IMR-90 (cell line): ENCODE measurements around the gene KRTAP5-9. TPM values are rescaled to one million over a fixed set of nuclear protein-coding genes. Genes with fewer than 3 reads are reported as not detected.

Experiments used
- ATAC-seq: fragments of 200-7000 bp; cut with Tn5 transposase; 2 replicates; pipeline ENCODE4 v1.9.1; 2020; ENCODE audit warnings: low read depth, mild to moderate bottlenecking, moderate library complexity
- BruUV-seq: library from RNA; stranded (reverse); fragments of 400-500 nt; replicated peaks from 2 replicates; lab custom pipeline; 2021; lab: Mats Ljungman, UMichigan
- CTCF ChIA-PET: fragments of 300-600 bp; formaldehyde crosslinking; extraction: SDS; loops from one replicate; lab custom pipeline; 2021; ENCODE audit warnings: antibody characterized with exemption; lab: Yijun Ruan, JAX
- POLR2A ChIA-PET: fragments of 300-600 bp; sonication (Branson Sonifier 250); formaldehyde crosslinking; loops from one replicate; lab custom pipeline; 2022; ENCODE audit warnings: antibody characterized with exemption; ENCODE audit not compliant: unreplicated experiment; lab: Charles Lee
- DNase-seq: peaks from one replicate; pipeline ENCODE4 v3.0.0; 2013
- H2AFZ ChIP-seq: replicated peaks from 2 replicates; pipeline ENCODE3; 2013; ENCODE audit warnings: low read length, mild to moderate bottlenecking; ENCODE audit not compliant: poor library complexity
- H2AK5ac ChIP-seq: 2 replicates; pipeline ENCODE4 v1.6.1; 2013; ENCODE audit warnings: low read depth, low read length, inconsistent platforms
- H2AK9ac ChIP-seq: replicated peaks from 2 replicates; pipeline ENCODE3; 2013; ENCODE audit warnings: mild to moderate bottlenecking, low read depth, low read length, moderate library complexity; ENCODE audit not compliant: poor library complexity
- H2BK120ac ChIP-seq: 2 replicates; pipeline ENCODE4 v1.6.1; 2013; ENCODE audit warnings: low read depth, low read length, inconsistent platforms
- H2BK15ac ChIP-seq: 3 replicates; pipeline ENCODE4 v1.6.1; 2013; ENCODE audit warnings: low read depth, low read length, inconsistent platforms
- H2BK20ac ChIP-seq: 2 replicates; pipeline ENCODE4 v1.6.1; 2013; ENCODE audit warnings: low read depth, mild to moderate bottlenecking, inconsistent platforms, low read length, moderate library complexity
- H2BK5ac ChIP-seq: 2 replicates; pipeline ENCODE4 v1.6.1; 2013; ENCODE audit warnings: mild to moderate bottlenecking, low read depth, low read length, inconsistent platforms; ENCODE audit not compliant: poor library complexity, severe bottlenecking
- H3K14ac ChIP-seq: replicated peaks from 2 replicates; pipeline ENCODE4 v1.6.1; 2013; ENCODE audit warnings: low read depth, low read length, inconsistent platforms
- H3K18ac ChIP-seq: 2 replicates; pipeline ENCODE4 v1.6.1; 2013; ENCODE audit warnings: low read depth, low read length, control low read depth
- H3K23ac ChIP-seq: 2 replicates; pipeline ENCODE4 v1.6.1; 2013; ENCODE audit warnings: low read depth, low read length, inconsistent platforms
- H3K27ac ChIP-seq: 2 replicates; pipeline ENCODE4 v1.5.1; 2013; ENCODE audit warnings: mild to moderate bottlenecking, control low read depth, low read length; ENCODE audit not compliant: insufficient read depth
- H3K27me3 ChIP-seq: 2 replicates; pipeline ENCODE4 v1.6.1; 2013; ENCODE audit warnings: low read length; ENCODE audit not compliant: control insufficient read depth, insufficient read depth
- H3K36me3 ChIP-seq: 2 replicates; pipeline ENCODE4 v1.6.1; 2013; ENCODE audit warnings: low read length, mixed read lengths; ENCODE audit not compliant: control insufficient read depth, insufficient read depth
- H3K4ac ChIP-seq: 2 replicates; pipeline ENCODE4 v1.6.1; 2013; ENCODE audit warnings: low read depth, low read length, inconsistent platforms
- H3K4me1 ChIP-seq: 2 replicates; pipeline ENCODE4 v1.6.1; 2013; ENCODE audit warnings: low read length, mixed read lengths; ENCODE audit not compliant: control insufficient read depth, insufficient read depth
- H3K4me2 ChIP-seq: 2 replicates; pipeline ENCODE4 v1.6.1; 2013; ENCODE audit warnings: low read depth, mild to moderate bottlenecking, control low read depth, low read length, moderate library complexity
- H3K4me3 ChIP-seq: 2 replicates; pipeline ENCODE4 v1.5.1; 2013; ENCODE audit warnings: low read depth, mild to moderate bottlenecking, control low read depth, low read length, moderate library complexity; ENCODE audit not compliant: insufficient read depth
- H3K56ac ChIP-seq: 2 replicates; pipeline ENCODE4 v1.6.1; 2013; ENCODE audit warnings: low read length, inconsistent platforms; ENCODE audit not compliant: insufficient read depth; ENCODE audit errors: extremely low read depth
- H3K79me1 ChIP-seq, 2 experiments: 2 replicates each; pipeline ENCODE4 v1.6.1; 2013; ENCODE audit warnings: low read length in 2 of 2, inconsistent platforms in 1 of 2, low read depth in 1 of 2
- H3K9ac ChIP-seq: 2 replicates; pipeline ENCODE4 v1.6.1; 2013; ENCODE audit warnings: low read depth, low read length, control low read depth
- H3K9me1 ChIP-seq: 2 replicates; pipeline ENCODE4 v1.6.1; 2013; ENCODE audit warnings: low read length, inconsistent platforms; ENCODE audit not compliant: insufficient read depth
- H3K9me3 ChIP-seq: 2 replicates; pipeline ENCODE4 v1.6.1; 2013; ENCODE audit warnings: low read length; ENCODE audit not compliant: control insufficient read depth, insufficient read depth
- H4K20me1 ChIP-seq: 2 replicates; pipeline ENCODE4 v1.6.1; 2013; ENCODE audit warnings: low read length, inconsistent platforms; ENCODE audit not compliant: insufficient read depth
- H4K5ac ChIP-seq: 2 replicates; pipeline ENCODE4 v1.6.1; 2013; ENCODE audit warnings: mild to moderate bottlenecking, low read depth, low read length, control low read depth
- H4K8ac ChIP-seq, 2 experiments: 2 replicates each; pipeline ENCODE4 v1.6.1; 2013; ENCODE audit warnings: low read depth in 2 of 2, low read length in 2 of 2, control low read depth in 1 of 2, inconsistent platforms in 1 of 2
- H4K91ac ChIP-seq: 2 replicates; pipeline ENCODE4 v1.6.1; 2013; ENCODE audit warnings: low read depth, low read length, inconsistent platforms; ENCODE audit not compliant: insufficient read depth
- BHLHE40 ChIP-seq: fragments of 150-350 bp; IDR thresholded peaks from 2 replicates; pipeline ENCODE4 v1.6.1; 2016; ENCODE audit warnings: mild to moderate bottlenecking, low read depth, low read length
- CHD1 ChIP-seq: IDR thresholded peaks from 2 replicates; pipeline ENCODE4 v1.6.1; 2012; ENCODE audit warnings: low read depth, low read length, improper control_type of control experiment
- ELK1 ChIP-seq: fragments of 150-350 bp; IDR thresholded peaks from 2 replicates; pipeline ENCODE4 v1.6.1; 2016; ENCODE audit warnings: low read depth, mild to moderate bottlenecking, low read length, moderate library complexity, borderline replicate concordance
- FOS ChIP-seq: fragments of 150-350 bp; IDR thresholded peaks from 2 replicates; pipeline ENCODE4 v1.6.1; 2016; ENCODE audit warnings: low read depth, low read length
- MAZ ChIP-seq: IDR thresholded peaks from 2 replicates; pipeline ENCODE4 v1.6.1; 2012; ENCODE audit warnings: low read depth, mild to moderate bottlenecking, low read length, improper control_type of control experiment, moderate library complexity, borderline replicate concordance
- NFE2L2 ChIP-seq: fragments of 150-350 bp; IDR thresholded peaks from 2 replicates; pipeline ENCODE4 v1.6.1; 2016; ENCODE audit warnings: low read depth, mild to moderate bottlenecking, low read length
- RAD21 ChIP-seq: IDR thresholded peaks from 2 replicates; pipeline ENCODE4 v1.6.1; 2012; ENCODE audit warnings: low read length, improper control_type of control experiment
- RCOR1 ChIP-seq: IDR thresholded peaks from 2 replicates; pipeline ENCODE4 v1.6.1; 2012; ENCODE audit warnings: mild to moderate bottlenecking, low read length, improper control_type of control experiment; ENCODE audit not compliant: insufficient replicate concordance
- SMC3 ChIP-seq: fragments of 150-350 bp; IDR thresholded peaks from 2 replicates; pipeline ENCODE4 v1.6.1; 2016; ENCODE audit warnings: low read depth, mild to moderate bottlenecking, antibody characterized with exemption, low read length, moderate library complexity
- WGBS, 2 experiments: methylation state at CpG; one replicate each; pipeline versions ENCODE4 v1.1.5 to v1.1.7; 2013; ENCODE audit warnings: missing lambda C conversion rate in 2 of 2; ENCODE audit not compliant: insufficient read length in 1 of 2; ENCODE audit errors: extremely low coverage in 2 of 2; 5-methylcytosine and 5-hydroxymethylcytosine counted together
- dilution Hi-C: fragments of 300-500 bp; cut with HindIII; formaldehyde crosslinking; loops from one replicate; pipeline ENCODE4 v1.14.3; 2018; ENCODE audit warnings: low sequenced_read_pairs; ENCODE audit not compliant: unreplicated experiment
- in situ Hi-C: fragments of 300-500 bp; cut with MboI; formaldehyde crosslinking; loops from 3 replicates; pipeline ENCODE4 v1.14.3; 2019; ENCODE audit warnings: low sequenced_read_pairs, inconsistent platforms, mixed read lengths
- intact Hi-C: fragments of 100-400 bp; cut with micrococcal nuclease; formaldehyde crosslinking; loops from 2 replicates; pipeline ENCODE4 v1.10.0; 2022
- polyA plus RNA-seq, 3 experiments: library from polyadenylated mRNA; depleted of rRNA; stranded (reverse); fragments of >200 nt; gene quantifications; 2 replicates each; pipeline ENCODE4 v1.2.3, GENCODE V29; 2012; ENCODE audit warnings: low replicate concordance in 1 of 3
- total RNA-seq: library from RNA; depleted of rRNA; stranded (reverse); fragments of >200 nt; gene quantifications from 2 replicates; pipeline ENCODE4 v1.2.3, GENCODE V29; 2012

KRTAP5-9 gene
- total and polyA plus RNA-seq, 2 of the 4 experiments (the other 2 are of a cell fraction): 0.09 TPM; not detected in 1

GRCh38 chr11:71551711-71552110 lies 3.5 kb downstream of the KRTAP5-9 start:
- H3K23ac ChIP-seq: no peak overlapping the region
- H2BK20ac ChIP-seq: no peak overlapping the region
- intact Hi-C loops: no loop called here
- H4K8ac ChIP-seq: no peak overlapping the region
- no peaks in the 10 kb centered on the region for H3K9me1 ChIP-seq
- no peaks in the 10 kb centered on the region for H3K9me3 ChIP-seq
- no peak overlapping the region for H3K56ac ChIP-seq
- H4K20me1 ChIP-seq: no peaks in the 10 kb centered on the region
- in situ Hi-C loops: no loop called here
- H2BK120ac ChIP-seq: no peak overlapping the region
- ChIA-PET POLR2A (no interaction called here), CTCF (no interaction called here)
- no peak overlapping the region for H3K18ac ChIP-seq
- no peak overlapping the region for H4K91ac ChIP-seq
- BruUV-seq: no TSS peak
- no peak overlapping the region for H4K5ac ChIP-seq
- no peak overlapping the region for H2BK15ac ChIP-seq
- dilution Hi-C loops: no loop called here
- H3K4ac ChIP-seq: no peak overlapping the region
- no peak overlapping the region for H3K14ac ChIP-seq
- H2BK5ac ChIP-seq: no peak overlapping the region
- H3K79me1 ChIP-seq: no peaks in the 10 kb centered on the region
- H3K27ac ChIP-seq: no peak overlapping the region
- no peaks in the 10 kb centered on the region for H3K4me1 ChIP-seq
- no peak overlapping the region for H3K4me2 ChIP-seq
- H3K9ac ChIP-seq: no peak overlapping the region
- H3K27me3 ChIP-seq: peaks cover 7% of the 10 kb centered on the region
- H2AFZ ChIP-seq: no peak overlapping the region
- no peak overlapping the region for H2AK5ac ChIP-seq
- no peak overlapping the region for H2AK9ac ChIP-seq
- no peak for ATAC-seq
- H3K36me3 ChIP-seq: no peaks in the 10 kb centered on the region
- TF ChIP-seq BHLHE40 (no peak), RCOR1 (no peak), SMC3 (no peak), RAD21 (no peak), CHD1 (no peak), NFE2L2 (peak; percentile 66), MAZ (no peak), ELK1 (no peak), FOS (no peak)
- WGBS, 2 experiments: no CpG with 5 or more reads among the region's 1 CpG
- no peak for DNase-seq
- no peak overlapping the region for H3K4me3 ChIP-seq
